ENCODE data around the gene VANGL2.

DNA sequence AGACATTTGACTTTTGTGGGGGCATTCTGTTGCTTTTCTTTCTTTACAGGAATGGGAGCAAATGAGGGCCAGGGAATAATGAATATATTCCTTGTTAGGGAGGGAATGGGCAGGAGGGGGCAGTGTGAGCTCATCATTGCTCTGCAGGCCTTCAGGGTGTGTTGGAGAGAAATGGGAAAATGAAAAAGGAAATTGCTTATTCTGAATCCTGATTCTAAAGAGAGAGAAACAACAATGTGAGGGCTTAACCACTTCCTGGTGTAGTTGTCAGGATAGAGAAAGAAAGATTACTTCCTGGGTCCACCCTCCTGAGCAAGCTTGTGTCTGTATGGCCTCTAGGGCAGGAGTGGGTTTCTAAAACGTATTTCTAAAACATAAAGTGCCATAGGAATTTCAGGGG is 28.3 kb downstream of the VANGL2 start:
- TF ChIP-seq, protein P1, sequence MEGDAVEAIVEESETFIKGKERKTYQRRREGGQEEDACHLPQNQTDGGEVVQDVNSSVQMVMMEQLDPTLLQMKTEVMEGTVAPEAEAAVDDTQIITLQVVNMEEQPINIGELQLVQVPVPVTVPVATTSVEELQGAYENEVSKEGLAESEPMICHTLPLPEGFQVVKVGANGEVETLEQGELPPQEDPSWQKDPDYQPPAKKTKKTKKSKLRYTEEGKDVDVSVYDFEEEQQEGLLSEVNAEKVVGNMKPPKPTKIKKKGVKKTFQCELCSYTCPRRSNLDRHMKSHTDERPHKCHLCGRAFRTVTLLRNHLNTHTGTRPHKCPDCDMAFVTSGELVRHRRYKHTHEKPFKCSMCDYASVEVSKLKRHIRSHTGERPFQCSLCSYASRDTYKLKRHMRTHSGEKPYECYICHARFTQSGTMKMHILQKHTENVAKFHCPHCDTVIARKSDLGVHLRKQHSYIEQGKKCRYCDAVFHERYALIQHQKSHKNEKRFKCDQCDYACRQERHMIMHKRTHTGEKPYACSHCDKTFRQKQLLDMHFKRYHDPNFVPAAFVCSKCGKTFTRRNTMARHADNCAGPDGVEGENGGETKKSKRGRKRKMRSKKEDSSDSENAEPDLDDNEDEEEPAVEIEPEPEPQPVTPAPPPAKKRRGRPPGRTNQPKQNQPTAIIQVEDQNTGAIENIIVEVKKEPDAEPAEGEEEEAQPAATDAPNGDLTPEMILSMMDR (conservative IDR thresholded peaks at IDR 0.05 in 1 of 2, IDR thresholded peaks at IDR 0.05 in 1 of 2; ENCODE audit: extremely low read depth in 1 of 2, insufficient read depth in 1 of 2, low read depth in 1 of 2, low read length in 2 of 2) = peak; percentile 42 to 63
- TF ChIP-seq EZH2 (IDR thresholded peaks at IDR 0.05; ENCODE audit: borderline replicate concordance, low read length) = no peak

All from mammary epithelial cell (primary cell).